ENCODE data around the gene MAPK10.

DNA sequence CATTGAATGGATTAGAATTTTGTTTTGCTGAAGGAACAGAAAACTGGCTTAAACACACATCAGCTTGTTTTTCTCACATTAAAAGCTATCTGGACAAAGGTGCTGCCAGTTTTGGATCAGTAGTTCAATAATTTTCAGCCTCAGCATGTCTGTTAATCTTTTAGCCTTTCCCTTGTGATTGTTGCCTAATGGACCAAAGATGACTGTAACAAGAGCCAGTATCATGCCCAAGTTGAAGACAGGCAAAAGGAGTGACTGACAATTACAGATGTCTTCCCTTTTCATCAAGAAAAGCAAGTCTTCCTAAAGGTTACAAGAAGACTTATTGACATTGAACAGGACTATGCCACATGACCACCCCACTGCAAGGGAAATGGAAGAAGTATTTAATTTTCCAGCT is 419.7 kb downstream of the MAPK10 start:
- no peak for TF ChIP-seq POLR2A (IDR thresholded peaks at IDR 0.05)
- TF ChIP-seq, protein P1, sequence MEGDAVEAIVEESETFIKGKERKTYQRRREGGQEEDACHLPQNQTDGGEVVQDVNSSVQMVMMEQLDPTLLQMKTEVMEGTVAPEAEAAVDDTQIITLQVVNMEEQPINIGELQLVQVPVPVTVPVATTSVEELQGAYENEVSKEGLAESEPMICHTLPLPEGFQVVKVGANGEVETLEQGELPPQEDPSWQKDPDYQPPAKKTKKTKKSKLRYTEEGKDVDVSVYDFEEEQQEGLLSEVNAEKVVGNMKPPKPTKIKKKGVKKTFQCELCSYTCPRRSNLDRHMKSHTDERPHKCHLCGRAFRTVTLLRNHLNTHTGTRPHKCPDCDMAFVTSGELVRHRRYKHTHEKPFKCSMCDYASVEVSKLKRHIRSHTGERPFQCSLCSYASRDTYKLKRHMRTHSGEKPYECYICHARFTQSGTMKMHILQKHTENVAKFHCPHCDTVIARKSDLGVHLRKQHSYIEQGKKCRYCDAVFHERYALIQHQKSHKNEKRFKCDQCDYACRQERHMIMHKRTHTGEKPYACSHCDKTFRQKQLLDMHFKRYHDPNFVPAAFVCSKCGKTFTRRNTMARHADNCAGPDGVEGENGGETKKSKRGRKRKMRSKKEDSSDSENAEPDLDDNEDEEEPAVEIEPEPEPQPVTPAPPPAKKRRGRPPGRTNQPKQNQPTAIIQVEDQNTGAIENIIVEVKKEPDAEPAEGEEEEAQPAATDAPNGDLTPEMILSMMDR (IDR thresholded peaks at IDR 0.05): no peak
